ENCODE data around the gene STUB1.
A peak's percentile ranks its signal among the peaks of the same experiment; 100 is the strongest.
"Not testable (repeated sequence)": the region's sequence is repeated elsewhere in the genome, so short reads cannot be mapped to it uniquely, and the experiment has no call there.

STUB1 gene

GRCh38 chr16:680967-681745 lies 946 bp downstream of the STUB1 start:
- DNase-seq = no peak

DNA sequence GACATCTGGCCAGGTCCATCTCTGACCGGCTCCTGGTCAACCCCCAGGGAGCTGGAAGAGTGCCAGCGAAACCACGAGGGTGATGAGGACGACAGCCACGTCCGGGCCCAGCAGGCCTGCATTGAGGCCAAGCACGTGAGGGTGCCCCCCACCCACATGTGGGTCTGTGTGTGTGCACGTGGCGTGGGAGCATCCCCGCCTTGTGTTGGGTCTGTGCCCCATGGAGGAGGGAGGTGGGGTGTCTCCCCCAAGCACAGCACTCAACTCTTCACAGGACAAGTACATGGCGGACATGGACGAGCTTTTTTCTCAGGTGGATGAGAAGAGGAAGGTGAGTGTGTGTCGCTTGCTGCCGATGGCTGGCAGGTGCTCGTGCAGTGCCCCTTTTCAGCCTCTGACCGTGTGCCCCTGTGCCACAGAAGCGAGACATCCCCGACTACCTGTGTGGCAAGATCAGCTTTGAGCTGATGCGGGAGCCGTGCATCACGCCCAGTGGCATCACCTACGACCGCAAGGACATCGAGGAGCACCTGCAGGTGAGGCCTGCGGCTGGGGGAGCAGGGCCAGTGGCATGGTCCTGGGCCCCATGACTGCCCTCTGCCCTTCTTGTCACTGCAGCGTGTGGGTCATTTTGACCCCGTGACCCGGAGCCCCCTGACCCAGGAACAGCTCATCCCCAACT lies 1.7 kb downstream of the STUB1 start:
- DNase-seq = no peak

- DNase-seq = no peak
Measured at GRCh38 chr16:682493-683395, 2.5 kb downstream of the STUB1 start.

GRCh38 chr16:683396-684070 lies 3.3 kb downstream of the STUB1 start:
- no peak for DNase-seq

DNA sequence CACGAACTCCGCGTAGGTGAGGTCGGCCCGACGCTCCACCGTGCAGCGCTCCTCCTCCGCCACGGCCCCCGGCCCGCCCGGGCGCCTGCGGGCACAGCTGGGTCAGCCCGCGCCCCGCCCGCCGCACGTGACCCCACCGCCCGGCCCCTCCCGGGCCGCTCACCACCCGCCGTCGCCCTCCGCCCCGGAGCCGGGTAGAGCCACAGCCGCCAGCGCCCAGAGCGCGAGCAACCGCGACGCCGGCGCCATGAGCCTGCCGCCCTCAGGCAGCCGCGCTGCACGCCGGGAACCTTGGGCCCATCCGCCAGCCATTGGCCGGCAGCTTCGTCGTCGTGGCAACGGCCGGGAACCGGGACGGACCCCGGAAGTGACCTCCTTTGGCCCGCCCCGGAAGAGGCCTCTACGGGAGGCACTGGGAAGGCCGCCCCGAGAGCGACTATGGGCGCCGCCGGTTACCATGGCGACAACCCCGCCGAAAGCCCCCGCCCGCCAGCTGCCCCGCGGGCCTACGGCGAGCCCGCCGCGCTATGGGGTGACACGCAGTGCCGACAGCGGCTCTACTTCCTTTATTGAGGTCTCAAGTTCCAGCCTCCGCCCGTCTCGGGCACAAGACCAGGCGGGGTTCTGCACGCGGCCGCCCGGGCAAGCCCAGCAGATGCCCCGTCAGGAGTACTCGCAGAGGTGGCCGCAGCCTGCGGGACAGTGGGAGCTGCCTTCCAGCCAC lies 4.0 kb downstream of the STUB1 start, which contains the start of gene JMJD8:
Gene JMJD8, minus strand, starts transcription at position 264 of the 724 bp plus-strand sequence. Its CDS starts 15 bp downstream, at position 249.
- peak; percentile 92 to 97 (median 96) for DNase-seq

GRCh38 chr16:684961-685696 lies 4.9 kb downstream of the STUB1 start:
- DNase-seq = no peak

DNA sequence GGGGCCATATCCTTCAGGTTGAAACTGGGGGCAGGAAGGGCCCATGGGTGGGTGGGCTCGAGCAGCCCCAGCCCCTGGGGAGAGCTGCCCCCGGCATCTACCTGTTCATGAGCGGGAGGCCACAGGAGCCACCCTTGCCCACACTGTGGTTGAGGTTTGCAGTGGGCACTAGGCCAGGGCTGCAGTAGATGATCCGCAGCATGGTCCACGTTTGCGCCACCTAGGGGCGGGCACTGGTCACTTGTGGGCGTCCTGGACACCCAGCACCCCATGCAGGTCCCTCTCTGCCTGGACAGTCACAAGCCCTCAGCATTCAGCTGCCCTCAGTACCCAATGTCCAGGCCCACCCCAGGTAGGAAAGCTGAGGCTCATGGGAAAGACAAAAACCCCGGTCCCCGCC lies 5.8 kb downstream of the STUB1 start:
- no peak for DNase-seq

DNA sequence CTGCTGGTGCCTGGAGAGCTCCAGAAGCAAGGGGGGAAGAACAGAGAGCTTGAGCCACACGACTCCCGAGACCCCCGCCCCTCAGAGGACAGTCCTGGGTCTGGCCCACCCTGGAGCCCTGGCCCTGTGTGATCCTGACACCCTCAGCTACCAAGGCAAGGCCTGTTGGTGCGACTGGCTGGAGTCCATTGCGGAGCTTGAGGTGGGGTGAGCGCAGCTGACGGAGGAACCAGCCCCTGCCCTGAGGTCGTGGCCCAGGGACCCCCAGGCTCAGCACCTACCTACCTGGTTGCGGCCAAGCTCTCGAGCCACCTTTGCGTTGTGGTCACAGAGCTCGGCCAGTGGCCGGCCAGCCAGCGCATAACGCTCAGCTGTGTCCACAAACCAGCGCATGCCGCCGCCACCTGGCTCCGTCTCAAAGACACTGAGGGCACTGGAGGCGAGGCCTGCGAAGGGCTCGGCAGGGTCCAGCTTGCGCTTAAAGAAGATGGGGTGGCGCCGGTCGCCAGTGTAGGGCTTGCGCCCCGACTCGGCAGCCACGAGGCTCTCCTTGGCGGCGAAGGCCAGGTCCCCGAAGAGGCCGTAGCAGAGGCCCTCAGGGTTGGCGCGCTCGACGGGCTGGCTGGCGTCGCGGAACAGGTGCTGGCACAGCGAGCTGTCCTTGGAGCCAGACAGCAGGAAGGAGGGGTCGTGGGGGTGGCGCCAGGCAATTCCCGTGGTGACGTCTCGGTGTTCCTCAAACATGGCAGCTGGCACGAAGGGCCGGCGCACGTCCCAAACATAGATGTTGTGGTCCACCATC lies 6.5 kb downstream of the STUB1 start:
- no peak for DNase-seq

- no peak for DNase-seq
Measured at GRCh38 chr16:687499-687898, 7.3 kb downstream of the STUB1 start.

- DNase-seq = no peak
Measured at GRCh38 chr16:689175-689897, 9.1 kb downstream of the STUB1 start.

GRCh38 chr16:691242-691641 lies 11.0 kb downstream of the STUB1 start:
- not testable (repeated sequence) for DNase-seq

DNA sequence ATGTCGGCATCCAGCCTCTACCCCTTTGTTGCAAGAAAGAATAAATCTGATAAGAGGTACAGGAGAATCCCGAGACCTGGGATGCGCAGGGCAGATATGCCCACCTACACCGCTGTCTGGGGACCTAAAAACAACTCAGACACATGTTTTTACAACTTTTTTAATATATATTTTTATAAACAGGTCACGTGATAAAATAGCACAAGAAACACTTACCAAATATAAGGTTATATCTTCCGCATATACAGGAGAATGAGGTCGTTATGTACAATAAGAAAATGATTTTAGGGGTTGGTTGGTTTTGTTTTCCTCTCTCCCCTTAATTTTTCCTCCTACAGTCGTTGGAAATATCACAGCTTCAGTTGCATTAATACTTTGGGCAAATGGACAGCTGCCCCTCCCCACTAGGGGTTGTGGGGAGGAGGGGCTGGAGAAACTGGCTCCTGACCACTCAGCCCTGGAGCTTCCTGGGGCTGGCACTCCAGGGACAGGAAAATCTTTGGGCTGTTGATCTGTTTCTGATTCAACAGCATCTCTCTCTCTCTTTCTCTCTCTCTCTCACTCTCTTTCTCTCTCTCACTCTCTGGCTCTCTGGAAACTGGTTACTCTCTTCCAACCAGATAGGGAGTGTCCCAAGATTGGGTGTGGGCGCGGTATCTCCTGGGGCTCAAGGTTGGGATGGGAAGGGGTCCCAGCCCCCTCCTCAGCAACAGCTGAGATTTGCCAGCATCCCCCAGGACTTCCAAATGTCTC lies 12.3 kb downstream of the STUB1 start:
- no peak for DNase-seq

DNA sequence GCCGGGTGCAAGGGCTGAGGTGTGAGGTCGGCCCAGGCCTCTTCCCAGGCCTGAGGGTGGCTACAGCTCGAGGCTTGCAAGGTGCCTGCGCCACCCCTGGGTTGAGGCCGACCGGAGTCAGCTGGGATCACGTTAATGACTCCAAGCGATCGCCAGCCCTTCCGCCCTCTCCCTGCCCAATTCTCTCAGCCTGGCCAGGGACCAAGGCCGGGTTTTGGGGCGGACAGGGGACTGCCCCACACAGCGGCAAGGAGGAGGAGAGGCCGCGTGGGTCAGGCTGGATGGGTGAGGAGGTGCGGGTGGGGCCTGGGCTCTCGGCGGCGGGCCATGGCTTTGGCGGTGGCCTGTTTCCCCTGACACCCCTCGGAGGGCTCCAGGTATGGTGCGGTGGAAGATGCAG lies 13.2 kb downstream of the STUB1 start:
- DNase-seq = no peak

- DNase-seq = no peak
Measured at GRCh38 chr16:693766-694165, 13.6 kb downstream of the STUB1 start.

- DNase-seq = no peak
Measured at GRCh38 chr16:694187-694862, 14.1 kb downstream of the STUB1 start.

DNA sequence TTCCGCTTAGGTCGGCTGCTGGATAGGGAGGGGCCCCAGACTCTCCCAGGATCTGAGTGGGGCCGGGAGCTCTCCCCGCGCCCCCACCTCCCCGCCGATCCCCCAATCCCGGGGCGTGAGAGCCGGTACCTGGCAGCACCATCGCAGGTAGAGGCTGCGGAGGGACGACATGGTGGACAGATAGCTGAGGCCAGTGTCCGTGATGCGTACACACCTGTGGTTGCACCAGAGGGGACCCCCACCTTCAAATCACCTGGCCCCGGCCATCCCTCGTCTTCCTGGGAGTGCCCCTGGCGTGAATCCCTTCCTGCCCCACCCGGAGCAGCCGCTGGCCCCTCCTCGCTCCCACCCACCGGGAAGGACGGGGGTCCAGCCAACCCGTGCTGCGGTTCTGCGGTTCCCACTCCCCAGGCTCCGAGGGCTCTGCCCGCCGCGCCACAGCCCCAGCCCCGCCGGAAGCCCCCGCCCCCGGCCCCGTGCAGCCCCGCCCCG lies 14.7 kb downstream of the STUB1 start:
- no peak for DNase-seq

GRCh38 chr16:695355-696089 lies 15.3 kb downstream of the STUB1 start:
- peak; percentile 47 to 72 (median 60) for DNase-seq
